Measurements from ENCODE around the gene RTP3.
"Not testable (repeated sequence)": the region's sequence is repeated elsewhere in the genome, so short reads cannot be mapped to it uniquely, and the experiment has no call there.

RTP3 gene

GRCh38 chr3:46491089-46492070 is 6.4 kb upstream of the RTP3 start:
- no peak for DNase-seq (ENCODE audit: low read depth in 3 of 3)

GRCh38 chr3:46492890-46493547 is 4.8 kb upstream of the RTP3 start:
- no peak for DNase-seq (ENCODE audit: low read depth in 3 of 3)

- not testable (repeated sequence) for DNase-seq (ENCODE audit: low read depth in 3 of 3)
Measured at GRCh38 chr3:46494491-46494890, 3.3 kb upstream of the RTP3 start.

- DNase-seq (ENCODE audit: low read depth in 3 of 3) = no peak
Measured at GRCh38 chr3:46495901-46496456, 1.8 kb upstream of the RTP3 start.

DNA sequence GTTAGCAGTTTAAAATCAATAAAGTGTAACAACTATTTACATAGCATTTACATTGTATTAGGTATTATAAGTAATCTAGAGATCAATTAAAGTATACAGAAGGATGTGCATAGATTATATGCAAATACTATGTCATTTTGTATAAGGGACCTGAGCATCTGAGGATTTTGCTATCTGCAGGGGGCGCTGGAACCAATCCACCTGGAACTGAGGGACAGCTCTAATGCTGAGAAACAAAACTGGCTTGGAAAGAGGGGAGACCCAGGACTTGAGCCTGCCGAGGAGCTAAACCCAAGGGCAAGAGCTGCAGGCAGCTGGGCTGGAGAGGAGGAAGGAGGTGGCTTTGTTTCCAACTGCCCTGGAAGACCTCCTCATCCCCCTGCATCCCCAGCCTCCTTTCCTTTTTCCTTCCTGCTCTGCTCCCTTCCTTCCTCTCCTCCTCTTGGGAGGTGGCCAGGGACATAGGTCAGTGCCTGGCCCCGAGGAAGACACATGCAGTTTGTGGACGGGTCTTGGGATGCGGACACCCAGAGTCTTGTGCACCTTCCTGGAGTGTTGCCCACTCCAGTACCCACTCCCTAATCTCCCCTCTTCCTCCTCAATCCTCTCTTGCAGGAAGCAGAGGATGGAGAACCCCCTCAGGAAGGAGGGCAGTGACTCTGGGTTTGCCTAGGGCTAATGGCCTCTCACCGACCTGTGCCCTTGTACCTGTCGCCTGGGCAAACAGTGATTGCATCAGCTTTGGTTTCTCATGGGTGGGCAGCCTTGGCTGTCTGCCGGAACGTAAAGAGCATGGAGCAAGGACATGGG is 825 bp upstream of the RTP3 start:
- DNase-seq (ENCODE audit: low read depth in 3 of 3) = peak in 1 of 3 experiments; percentile 29

- no peak for DNase-seq (ENCODE audit: low read depth in 3 of 3)
Measured at GRCh38 chr3:46498916-46499519, 1.2 kb downstream of the RTP3 start.

- DNase-seq (ENCODE audit: low read depth in 3 of 3) = no peak
Measured at GRCh38 chr3:46500656-46501635, 3.2 kb downstream of the RTP3 start.

DNA sequence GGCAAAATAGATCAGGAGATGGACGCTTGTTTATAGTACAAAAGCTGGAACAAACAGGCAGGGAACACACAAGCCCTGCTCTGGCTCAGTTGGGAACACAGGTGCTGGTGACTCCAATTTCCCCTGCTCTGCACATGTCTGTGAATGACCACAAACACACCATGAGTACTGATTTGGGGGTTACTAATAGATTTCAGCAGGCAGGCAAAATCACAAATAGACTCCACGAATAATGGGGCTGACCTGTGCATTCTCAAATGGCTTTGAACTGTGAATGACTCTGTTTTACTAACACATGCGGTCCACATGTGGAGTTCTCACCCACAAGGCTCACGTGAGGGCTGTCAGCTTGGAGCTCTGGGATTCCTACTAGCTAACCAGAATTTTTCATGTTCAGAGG is 3.9 kb downstream of the RTP3 start:
- no peak for DNase-seq (ENCODE audit: low read depth in 3 of 3)

DNA sequence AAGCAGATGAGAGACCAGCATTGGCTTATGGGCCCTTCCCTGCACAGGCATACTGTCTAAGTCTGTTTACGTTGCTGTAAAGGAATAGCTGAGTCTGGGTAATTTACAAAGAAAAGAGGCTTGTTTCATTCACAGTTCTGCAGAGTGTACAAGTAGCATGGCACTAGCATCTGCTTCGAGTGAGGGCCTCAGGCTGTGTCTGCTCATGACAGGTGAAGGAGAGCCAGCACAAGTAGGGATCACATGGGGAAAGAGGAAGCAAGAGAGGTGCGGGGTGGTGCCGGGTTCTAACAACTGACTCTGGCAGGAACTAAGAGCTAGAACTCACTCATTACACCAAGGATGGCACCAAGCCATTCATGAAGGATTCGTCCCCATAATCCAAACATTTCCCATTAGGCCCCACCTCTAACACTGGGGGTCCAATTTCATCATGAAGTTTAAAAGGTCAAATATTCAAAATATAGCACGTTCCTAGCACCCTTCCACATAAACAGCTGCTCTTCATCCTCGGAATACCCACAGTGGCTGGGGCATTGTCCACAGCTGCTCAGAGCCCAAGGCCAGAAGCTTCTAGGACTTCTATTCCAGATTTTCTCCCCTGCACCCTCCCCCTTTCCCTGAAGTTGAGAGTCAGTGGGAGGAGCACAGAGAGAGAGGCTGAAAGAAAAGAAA is 5.6 kb downstream of the RTP3 start:
- DNase-seq (ENCODE audit: low read depth in 3 of 3) = no peak

DNA sequence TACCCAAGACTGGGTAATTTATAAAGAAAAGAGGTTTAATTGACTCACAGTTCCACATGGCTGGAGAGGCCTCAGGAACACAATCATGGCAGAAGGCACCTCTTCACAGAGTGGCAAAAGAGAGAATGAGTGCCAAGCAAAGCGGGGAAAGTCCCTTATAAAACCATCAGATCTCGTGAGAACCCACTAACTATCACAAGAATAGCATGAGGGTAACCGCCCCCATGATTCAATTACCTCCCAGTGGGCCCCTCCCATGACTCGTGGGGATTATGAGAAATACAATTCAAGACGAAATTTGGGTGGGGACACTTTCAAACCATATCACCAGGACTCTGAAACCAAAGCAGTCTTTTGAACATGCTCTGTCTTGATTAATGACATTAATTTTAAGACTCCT is 7.0 kb downstream of the RTP3 start:
- peak in 1 of 3 experiments; percentile 9 for DNase-seq (ENCODE audit: low read depth in 3 of 3)

DNA sequence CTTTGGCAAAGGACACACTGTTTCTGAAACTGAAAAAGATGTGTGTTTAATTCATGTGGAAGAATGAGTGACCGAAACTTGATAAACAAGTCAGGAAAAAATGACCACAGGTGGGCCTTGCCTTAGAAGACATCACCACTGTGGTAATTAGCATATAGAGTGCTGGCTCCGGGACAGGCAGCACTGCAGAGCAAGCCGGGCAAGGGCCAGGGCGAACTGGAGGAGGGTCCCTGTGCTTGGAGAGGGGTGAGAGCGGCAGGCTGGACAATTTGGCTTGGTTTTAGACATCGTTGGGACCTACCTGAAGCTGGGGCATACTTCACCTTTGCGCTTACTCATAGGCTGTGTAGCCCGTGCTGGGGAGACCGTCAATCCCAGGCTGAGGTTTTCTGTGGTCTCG is 8.2 kb downstream of the RTP3 start:
- no peak for DNase-seq (ENCODE audit: low read depth in 3 of 3)

- DNase-seq (ENCODE audit: low read depth in 3 of 3) = no peak
Measured at GRCh38 chr3:46506526-46506925, 8.8 kb downstream of the RTP3 start.

DNA sequence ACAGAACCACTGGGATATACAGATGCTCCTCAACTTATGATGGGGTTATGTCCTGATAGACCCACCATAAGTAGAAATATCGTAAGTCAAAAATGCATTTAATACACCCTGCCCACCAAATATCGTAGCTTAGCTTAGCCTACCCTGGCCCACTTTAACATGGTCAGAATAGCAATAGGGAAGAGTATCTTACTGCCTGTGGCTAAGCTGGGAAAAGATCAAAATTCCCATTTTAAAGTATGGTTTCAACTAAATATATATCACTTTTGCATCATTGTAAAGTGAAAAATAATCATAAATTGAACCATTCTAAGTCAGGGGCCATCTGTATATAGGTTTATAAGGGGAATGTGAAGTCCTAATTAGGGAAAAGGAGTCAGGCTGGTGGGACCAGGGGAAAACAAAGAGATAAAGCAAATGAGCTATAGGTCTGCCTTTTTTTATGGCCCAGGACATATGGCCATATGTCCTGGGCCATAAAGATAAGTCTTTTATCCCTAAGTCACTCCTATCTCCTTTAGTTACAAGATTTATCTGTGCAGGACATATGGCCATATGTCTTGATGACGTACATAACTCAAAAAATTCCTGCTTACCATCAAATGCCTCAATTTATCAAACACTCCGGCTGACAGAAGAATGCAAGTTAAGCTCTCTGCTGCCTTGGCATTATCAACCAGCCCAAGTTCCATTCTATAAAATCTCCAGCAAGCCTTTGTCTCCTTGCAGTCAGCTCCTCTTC is 11.2 kb downstream of the RTP3 start:
- DNase-seq (ENCODE audit: low read depth in 3 of 3) = no peak

- no peak for DNase-seq (ENCODE audit: low read depth in 3 of 3)
Measured at GRCh38 chr3:46509661-46510187, 11.9 kb downstream of the RTP3 start.

GRCh38 chr3:46512191-46512749 is 14.5 kb downstream of the RTP3 start:
- DNase-seq (ENCODE audit: low read depth in 3 of 3) = no peak

- DNase-seq (ENCODE audit: low read depth in 3 of 3) = no peak
Measured at GRCh38 chr3:46516521-46516920, 18.7 kb downstream of the RTP3 start.

DNA sequence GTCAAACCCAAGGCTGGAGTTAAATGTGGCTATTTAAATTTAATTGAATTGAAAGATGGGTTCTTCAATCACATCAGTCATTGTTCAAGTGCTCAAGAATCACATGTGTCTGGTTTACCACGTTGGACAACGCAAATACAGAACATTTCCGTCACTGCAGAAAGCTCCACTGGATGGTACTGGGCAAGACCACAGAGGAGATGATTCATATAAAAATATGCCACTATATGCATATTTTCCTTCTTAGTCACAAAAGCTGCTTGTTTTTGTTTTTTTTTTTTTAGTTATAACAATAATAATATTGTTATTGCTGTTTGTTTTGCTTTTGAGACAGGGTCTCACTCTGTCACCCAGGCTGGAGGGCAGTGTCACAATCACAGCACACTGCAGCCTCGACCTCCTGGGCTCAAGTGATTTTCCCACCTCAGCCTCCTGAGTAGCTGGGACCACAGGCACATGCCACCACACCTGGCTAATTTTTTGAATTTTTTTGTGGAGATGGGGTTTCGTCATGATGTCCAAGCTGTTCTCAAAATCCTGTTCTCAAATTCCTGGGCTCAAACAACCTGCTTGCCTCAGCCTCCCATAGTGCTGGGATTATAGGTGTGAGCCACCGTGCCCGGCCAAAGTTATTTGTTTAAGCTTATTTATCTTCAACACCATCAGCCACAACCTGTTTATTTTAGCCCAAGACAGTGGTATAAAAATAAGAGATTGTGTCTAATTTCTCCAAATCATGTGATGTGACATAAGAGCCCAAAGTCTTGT is 19.4 kb downstream of the RTP3 start:
- DNase-seq (ENCODE audit: low read depth in 3 of 3) = no peak

- no peak for DNase-seq (ENCODE audit: low read depth in 3 of 3)
Measured at GRCh38 chr3:46517784-46518181, 20.0 kb downstream of the RTP3 start.

Measured in stimulated activated CD4-positive, alpha-beta T cell treated with anti-CD3 and anti-CD28 coated beads, TNF-alpha, amount 100 ng/mL, for 4 hours (primary cell).